Mucosa of gallbladder (tissue), 1 donor: ENCODE results near the gene GPR183. TPM values are rescaled to one million over a fixed set of nuclear protein-coding genes. Genes with fewer than 3 reads are reported as not detected.

ENCODE experiments used
- DNase-seq: peaks from one replicate; pipeline ENCODE4 v3.0.0-alpha.2; 2020; ENCODE audit warnings: low spot score
- total RNA-seq: library from RNA; stranded (reverse); gene quantifications from one replicate; pipeline ENCODE4 v1.2.1, GENCODE V29; 2021
- donor health status: DM: no; HTN: no; CAD: no.

The GPR183 gene
- total RNA-seq, 1 donor from 2014 or later: 11.7 TPM

DNA sequence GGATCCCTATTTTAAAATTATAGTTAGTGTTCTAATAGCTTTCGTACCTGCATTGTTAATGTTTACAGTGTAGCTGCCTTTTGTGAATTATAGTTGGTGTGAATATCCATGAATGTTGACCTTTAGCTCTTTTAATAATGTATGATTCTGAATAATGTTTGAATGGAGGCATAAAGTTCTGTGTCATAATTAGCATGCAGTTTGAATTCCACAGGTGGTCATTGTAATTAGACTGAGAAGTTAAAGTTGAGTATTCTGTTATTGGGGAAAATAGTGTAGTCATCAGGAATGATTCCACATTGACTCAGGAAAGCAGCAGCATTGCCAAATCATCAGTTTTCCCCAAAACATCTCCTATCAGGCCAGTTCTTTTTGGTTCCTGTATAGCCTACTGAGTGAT, 61.1 kb downstream of the GPR183 start:
- no peak for DNase-seq

Other genes with a start within 250 kb of the GPR183 start
- 65.8 TPM for gene UBAC2, start 106.5 kb downstream of the GPR183 start, total RNA-seq
- 0.37 TPM for gene GPR18, start 49.0 kb downstream of the GPR183 start, total RNA-seq
- gene TM9SF2, start 194.1 kb upstream of the GPR183 start, total RNA-seq: 158 TPM